WTC11 (cell line): ENCODE results near the gene CERS4. TPM values are rescaled to one million over a fixed set of nuclear protein-coding genes. Genes with fewer than 3 reads are reported as not detected.

Experiments
- ATAC-seq: fragments of 200-7000 bp; cut with Tn5 transposase; 2 replicates; pipeline ENCODE4 v1.10.0; 2021; ENCODE audit warnings: mild to moderate bottlenecking, moderate library complexity
- CTCF ChIA-PET: fragments of 300-600 bp; sonication (Branson Sonifier 250); formaldehyde crosslinking; loops from one replicate; lab custom pipeline; 2021; ENCODE audit warnings: antibody characterized with exemption; lab: Charles Lee
- POLR2A ChIA-PET: fragments of 350-600 bp; sonication (Branson Sonifier 250); formaldehyde crosslinking; loops from one replicate; lab custom pipeline; 2021; ENCODE audit warnings: antibody characterized with exemption; lab: Charles Lee
- DNase-seq: peaks from one replicate; pipeline ENCODE4 v3.0.0; 2021; ENCODE audit warnings: low spot score
- H3K27ac Mint-ChIP-seq: 2 replicates; pipeline ENCODE4 v1.8.0; 2021; ENCODE audit warnings: mixed read lengths
- H3K27me3 Mint-ChIP-seq: 2 replicates; pipeline ENCODE4 v1.8.0; 2021; ENCODE audit warnings: low read depth, mild to moderate bottlenecking, moderate library complexity, mixed read lengths
- H3K36me3 Mint-ChIP-seq: 2 replicates; pipeline ENCODE4 v1.8.0; 2021; ENCODE audit warnings: mixed read lengths
- H3K4me1 Mint-ChIP-seq: 2 replicates; pipeline ENCODE4 v1.8.0; 2022; ENCODE audit warnings: mixed read lengths
- H3K4me3 Mint-ChIP-seq: 2 replicates; pipeline ENCODE4 v1.8.0; 2021; ENCODE audit warnings: mild to moderate bottlenecking, moderate library complexity, mixed read lengths
- H3K9me3 Mint-ChIP-seq: 2 replicates; pipeline ENCODE4 v1.8.0; 2021; ENCODE audit warnings: mixed read lengths
- E2F5 ChIP-seq: sonication (generic); formaldehyde crosslinking; IDR thresholded peaks from 2 replicates; pipeline ENCODE4 v1.8.1; 2022; ENCODE audit warnings: mild to moderate bottlenecking, moderate library complexity, missing genetic modification reagents
- EMX1 ChIP-seq: fragments of 250-450 bp; sonication (Bioruptor Pico); IDR thresholded peaks from 2 replicates; pipeline ENCODE4 v1.8.0; 2021; ENCODE audit warnings: mild to moderate bottlenecking
- FOXP1 ChIP-seq: sonication (generic); formaldehyde crosslinking; IDR thresholded peaks from 2 replicates; pipeline ENCODE4 v1.8.0; 2022; ENCODE audit warnings: missing genetic modification reagents, mild to moderate bottlenecking, moderate library complexity, borderline replicate concordance
- GTF2I ChIP-seq: fragments of 250-450 bp; sonication (Bioruptor Pico); conservative IDR thresholded peaks from 2 replicates; pipeline ENCODE4 v1.4.0; 2021; ENCODE audit warnings: mild to moderate bottlenecking
- NR3C1 ChIP-seq: sonication (generic); formaldehyde crosslinking; conservative IDR thresholded peaks from 2 replicates; pipeline ENCODE4 v1.8.1; 2023; ENCODE audit warnings: low read depth, mild to moderate bottlenecking, missing genetic modification reagents
- PRDM15 ChIP-seq: sonication (generic); formaldehyde crosslinking; IDR thresholded peaks from 2 replicates; pipeline ENCODE4 v1.8.0; 2022; ENCODE audit warnings: missing genetic modification reagents
- ZNF138 ChIP-seq: sonication (generic); formaldehyde crosslinking; conservative IDR thresholded peaks from 2 replicates; pipeline ENCODE4 v1.8.1; 2022; ENCODE audit warnings: mild to moderate bottlenecking, moderate library complexity, missing genetic modification reagents
- total RNA-seq: library from RNA; stranded (reverse); gene quantifications from 3 replicates; pipeline ENCODE4 v1.2.3, GENCODE V29; 2021
- TF ChIP-seq, protein P1 (sequence below): sonication (generic); formaldehyde crosslinking; conservative IDR thresholded peaks from 2 replicates; pipeline ENCODE4 v1.8.1; 2022; ENCODE audit warnings: mild to moderate bottlenecking, missing genetic modification reagents
- TF ChIP-seq, protein P2 (sequence below): sonication (generic); formaldehyde crosslinking; IDR thresholded peaks from 2 replicates; pipeline ENCODE4 v1.8.1; 2022; ENCODE audit warnings: missing genetic modification reagents, borderline replicate concordance

Gene CERS4
- total RNA-seq, 1 experiment from 2014 or later, result 116 TPM

DNA sequence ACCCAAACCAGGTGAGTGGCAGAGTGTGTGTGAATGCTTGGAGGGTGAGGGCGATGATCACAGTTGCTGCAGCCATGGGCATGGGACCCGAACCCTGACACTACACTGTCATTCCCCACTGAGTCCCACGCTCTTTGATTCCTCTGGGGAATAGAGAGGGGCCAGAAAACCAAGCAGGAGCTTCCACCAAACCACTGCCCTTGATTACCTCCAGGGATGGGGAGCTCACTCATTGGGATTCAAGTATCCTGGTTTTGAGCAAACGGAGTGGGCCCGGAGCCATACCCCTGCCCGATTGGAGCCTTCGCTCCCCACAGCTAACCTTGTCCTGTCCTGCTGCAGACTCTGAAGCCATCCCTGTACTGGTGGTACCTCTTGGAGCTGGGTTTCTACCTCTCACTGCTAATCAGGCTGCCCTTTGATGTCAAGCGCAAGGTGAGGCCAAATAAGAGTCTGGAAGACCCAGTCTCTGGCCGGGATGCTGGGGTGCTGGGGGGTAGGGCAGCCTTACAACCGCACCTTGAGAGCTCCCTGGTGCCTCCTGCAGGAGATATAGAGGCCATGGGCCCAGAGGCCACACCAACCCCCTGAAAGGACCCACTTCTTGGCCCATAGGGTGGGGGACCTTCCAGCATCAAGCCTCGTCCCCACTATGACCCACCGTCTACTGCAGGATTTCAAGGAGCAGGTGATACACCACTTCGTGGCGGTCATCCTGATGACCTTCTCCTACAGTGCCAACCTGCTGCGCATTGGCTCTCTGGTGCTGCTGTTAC is 47.3 kb downstream of the CERS4 start:
- Mint-ChIP-seq H3K27me3 (no peaks in the 10 kb centered on the region), H3K27ac (no peak overlapping the region), H3K4me3 (no peak overlapping the region), H3K9me3 (no peaks in the 10 kb centered on the region), H3K4me1 (peaks cover 12% of the 10 kb centered on the region), H3K36me3 (peaks cover 40% of the 10 kb centered on the region)
- ATAC-seq, result no peak
- TF ChIP-seq E2F5 (CRISPR knock-in tag), result no peak
- TF ChIP-seq GTF2I (CRISPR knock-in tag), result peak; percentile 83
- TF ChIP-seq, protein P1, sequence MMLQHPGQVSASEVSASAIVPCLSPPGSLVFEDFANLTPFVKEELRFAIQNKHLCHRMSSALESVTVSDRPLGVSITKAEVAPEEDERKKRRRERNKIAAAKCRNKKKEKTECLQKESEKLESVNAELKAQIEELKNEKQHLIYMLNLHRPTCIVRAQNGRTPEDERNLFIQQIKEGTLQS (CRISPR knock-in tag), result 0 out of 2 replicates have a peak, but pooled peaks have one; percentile 15
- DNase-seq, result no peak
- CTCF ChIA-PET, result interaction anchor here (0.6 to 1.6 kb wide), 5 partner anchors 19 to 312 kb away, joined by 4 to 6 read pairs (median 4); no protein-coding TSS in a partner anchor
- POLR2A ChIA-PET, result interaction anchor here (0.9 kb wide), 1 partner anchor 107 kb away, joined by 4 read pairs; the partner anchor contains the start of gene FBN3

GRCh38 chr19:8257052-8257443 is 47.9 kb downstream of the CERS4 start:
- ChIA-PET CTCF (interaction anchor here (0.8 to 1.5 kb wide), 3 partner anchors 20 to 102 kb away, joined by 4 to 6 read pairs (median 4); no protein-coding TSS in a partner anchor), POLR2A (interaction anchor here (0.6 kb wide), 1 partner anchor 133 kb away, joined by 4 read pairs; the partner anchor contains the start of gene RAB11B)
- Mint-ChIP-seq H3K36me3 (peaks cover 40% of the 10 kb centered on the region), H3K27ac (no peak overlapping the region), H3K27me3 (no peaks in the 10 kb centered on the region), H3K4me1 (peaks cover 12% of the 10 kb centered on the region), H3K4me3 (no peak overlapping the region)
- ATAC-seq, result peak; percentile 9; the same call in 1 of the 2 replicates
- no peak for DNase-seq
- TF ChIP-seq EMX1 (CRISPR knock-in tag) (no peak), NR3C1 (CRISPR knock-in tag) (no peak), ZNF138 (no peak)
- TF ChIP-seq, protein P2, sequence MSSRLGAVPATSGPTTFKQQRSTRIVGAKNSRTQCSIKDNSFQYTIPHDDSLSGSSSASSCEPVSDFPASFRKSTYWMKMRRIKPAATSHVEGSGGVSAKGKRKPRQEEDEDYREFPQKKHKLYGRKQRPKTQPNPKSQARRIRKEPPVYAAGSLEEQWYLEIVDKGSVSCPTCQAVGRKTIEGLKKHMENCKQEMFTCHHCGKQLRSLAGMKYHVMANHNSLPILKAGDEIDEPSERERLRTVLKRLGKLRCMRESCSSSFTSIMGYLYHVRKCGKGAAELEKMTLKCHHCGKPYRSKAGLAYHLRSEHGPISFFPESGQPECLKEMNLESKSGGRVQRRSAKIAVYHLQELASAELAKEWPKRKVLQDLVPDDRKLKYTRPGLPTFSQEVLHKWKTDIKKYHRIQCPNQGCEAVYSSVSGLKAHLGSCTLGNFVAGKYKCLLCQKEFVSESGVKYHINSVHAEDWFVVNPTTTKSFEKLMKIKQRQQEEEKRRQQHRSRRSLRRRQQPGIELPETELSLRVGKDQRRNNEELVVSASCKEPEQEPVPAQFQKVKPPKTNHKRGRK (CRISPR knock-in tag), result no peak
- TF ChIP-seq, all 79 proteins: peak for 0
- no peaks in the 10 kb centered on the region for H3K9me3 Mint-ChIP-seq

GRCh38 chr19:8259142-8259921 is 50.2 kb downstream of the CERS4 start:
- ATAC-seq (no peak), DNase-seq (no peak)
- ChIA-PET CTCF (interaction anchor here (1.2 kb wide), 1 partner anchor 104 kb away, joined by 4 read pairs; no protein-coding TSS in a partner anchor), POLR2A (interaction anchor here (0.6 kb wide), 1 partner anchor 53 kb away, joined by 5 read pairs; no protein-coding TSS in a partner anchor)
- Mint-ChIP-seq H3K9me3 (no peaks in the 10 kb centered on the region), H3K4me1 (peaks cover 9% of the 10 kb centered on the region), H3K27me3 (no peaks in the 10 kb centered on the region), H3K27ac (peak overlapping the region; percentile 20; the same call in 1 of the 2 replicates), H3K4me3 (no peak overlapping the region), H3K36me3 (peaks cover 42% of the 10 kb centered on the region)
- TF ChIP-seq GTF2I (CRISPR knock-in tag), result peak; percentile 75; the same call in 1 of the 2 replicates
- 0 out of 2 replicates have a peak, but pooled peaks have one; percentile 19 for TF ChIP-seq FOXP1 (CRISPR knock-in tag)
- TF ChIP-seq PRDM15 (CRISPR knock-in tag), result no peak
